Hepatocyte (in vitro differentiated cells): Measurements from ENCODE around the gene LIN7B.
A peak's percentile ranks its signal among the peaks of the same experiment; 100 is the strongest.

Source experiments
- CTCF ChIP-seq: fragments of 200-600 bp; sonication (generic); IDR thresholded peaks from 2 replicates; pipeline ENCODE4 v1.5.1; 2016; ENCODE audit warnings: antibody characterized with exemption, mild to moderate bottlenecking; ENCODE audit not compliant: poor library complexity
- EZH2 ChIP-seq: fragments of 200-600 bp; sonication (generic); IDR thresholded peaks from 2 replicates; pipeline ENCODE4 v1.6.1; 2016; ENCODE audit warnings: antibody characterized with exemption, mild to moderate bottlenecking, borderline replicate concordance

DNA sequence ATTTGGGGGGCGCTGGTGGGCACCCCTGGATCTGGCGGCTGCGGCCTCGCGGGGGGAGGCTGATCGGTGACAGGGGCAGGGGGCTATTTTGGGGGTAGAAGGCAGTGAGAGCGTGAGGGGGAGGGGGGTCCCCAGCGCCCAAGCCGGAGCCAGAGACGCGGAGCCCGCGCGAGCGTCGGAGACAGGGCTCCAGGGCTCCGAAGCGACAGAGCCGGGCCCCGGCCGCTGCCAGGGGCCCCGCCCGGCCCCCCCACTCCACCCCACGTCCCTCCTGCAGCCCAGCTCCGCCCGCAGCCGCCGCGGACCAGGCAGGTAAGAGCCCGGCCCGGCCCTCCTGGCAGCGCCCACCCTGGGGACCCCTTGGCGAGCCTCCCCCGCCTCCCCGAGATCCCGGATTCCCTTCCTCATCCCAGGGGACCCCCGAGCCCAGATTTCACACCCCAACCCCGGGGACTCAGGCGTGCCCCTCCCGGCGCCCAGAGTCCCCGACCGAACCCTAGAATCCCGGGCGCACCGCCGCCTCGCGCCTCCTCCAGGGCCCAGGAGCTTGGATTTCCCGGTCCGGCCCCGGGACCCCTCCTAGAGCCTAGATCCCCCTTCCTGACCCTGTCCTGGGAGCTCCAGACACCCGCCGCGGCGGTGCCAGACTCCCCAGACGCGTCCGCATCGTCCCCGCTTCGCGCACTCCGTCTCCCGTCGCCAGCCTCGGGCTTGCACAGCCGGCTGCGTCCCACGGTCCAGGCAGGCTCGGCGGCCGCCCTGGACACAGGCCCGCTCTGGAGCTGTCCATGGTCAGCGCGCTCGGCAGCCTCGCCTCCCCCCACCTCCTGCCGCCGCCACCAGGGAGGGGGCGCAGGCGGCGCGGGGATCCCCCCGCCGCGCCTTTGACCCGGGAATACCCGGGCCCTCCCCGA, 5.5 kb downstream of the LIN7B start, which contains the start of gene PPFIA3:
- TF ChIP-seq CTCF (no peak), EZH2 (peak; percentile 16)
